Spleen (tissue), 7 donors: Measurements from ENCODE around the gene PAM.

Experiments used
- POLR2AphosphoS5 ChIP-seq, 3 donors: sonication (generic); formaldehyde crosslinking; IDR thresholded peaks; one replicate each; pipeline ENCODE4 v1.5.1; 2017; ENCODE audit warnings: antibody characterized with exemption in 3 of 3
- TF ChIP-seq, protein P1 (sequence below), 11 experiments: fragments of 200-600 bp in 7 of 11; fragments of 450-650 bp in 4 of 11; sonication (generic) in 4 of 11; IDR thresholded peaks in 8 of 11; conservative IDR thresholded peaks in 3 of 11; 1 replicate in 7 of 11; 2 replicates in 4 of 11; pipeline versions ENCODE4 v1.4.0 to v1.8.0; 2016 to 2021; ENCODE audit warnings: antibody characterized with exemption in 11 of 11, inconsistent platforms in 4 of 11, mild to moderate bottlenecking in 1 of 11
- donor health status: DM: no; HTN: no; CAD: no; lungs with moderate emphysema.
- donor health status: DM: no; HTN: no; CAD: no.
- donor health status: DM: no; HTN: no; CAD: no.

DNA sequence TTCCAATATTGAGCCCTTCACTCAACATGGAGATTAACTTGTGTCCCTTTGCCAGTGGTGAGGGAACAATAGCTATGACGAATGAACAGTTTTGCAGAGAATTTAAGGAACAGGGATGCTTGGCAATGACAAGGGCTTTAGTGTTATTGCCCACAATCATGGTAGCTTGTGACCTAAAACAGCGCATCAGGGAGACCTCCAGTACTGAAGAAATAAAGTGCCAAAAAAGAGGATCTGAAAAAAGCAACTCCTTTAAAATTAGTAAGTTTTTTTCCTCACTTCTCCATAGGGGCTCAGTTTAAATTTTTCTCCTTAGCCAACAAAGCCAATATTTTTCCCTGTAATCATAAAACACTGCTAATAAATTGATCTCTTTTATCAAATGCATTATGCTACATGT is 41.8 kb upstream of the PAM start:
- TF ChIP-seq, protein P1, sequence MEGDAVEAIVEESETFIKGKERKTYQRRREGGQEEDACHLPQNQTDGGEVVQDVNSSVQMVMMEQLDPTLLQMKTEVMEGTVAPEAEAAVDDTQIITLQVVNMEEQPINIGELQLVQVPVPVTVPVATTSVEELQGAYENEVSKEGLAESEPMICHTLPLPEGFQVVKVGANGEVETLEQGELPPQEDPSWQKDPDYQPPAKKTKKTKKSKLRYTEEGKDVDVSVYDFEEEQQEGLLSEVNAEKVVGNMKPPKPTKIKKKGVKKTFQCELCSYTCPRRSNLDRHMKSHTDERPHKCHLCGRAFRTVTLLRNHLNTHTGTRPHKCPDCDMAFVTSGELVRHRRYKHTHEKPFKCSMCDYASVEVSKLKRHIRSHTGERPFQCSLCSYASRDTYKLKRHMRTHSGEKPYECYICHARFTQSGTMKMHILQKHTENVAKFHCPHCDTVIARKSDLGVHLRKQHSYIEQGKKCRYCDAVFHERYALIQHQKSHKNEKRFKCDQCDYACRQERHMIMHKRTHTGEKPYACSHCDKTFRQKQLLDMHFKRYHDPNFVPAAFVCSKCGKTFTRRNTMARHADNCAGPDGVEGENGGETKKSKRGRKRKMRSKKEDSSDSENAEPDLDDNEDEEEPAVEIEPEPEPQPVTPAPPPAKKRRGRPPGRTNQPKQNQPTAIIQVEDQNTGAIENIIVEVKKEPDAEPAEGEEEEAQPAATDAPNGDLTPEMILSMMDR (IDR thresholded peaks at IDR 0.05 in 8 of 11, conservative IDR thresholded peaks at IDR 0.05 in 3 of 11), result no peak
- TF ChIP-seq POLR2AphosphoS5 (IDR thresholded peaks at IDR 0.05), result no peak
